GM18867 (cell line): Measurements from ENCODE around the gene FNDC4.
"Not testable (repeated sequence)": the region's sequence is repeated elsewhere in the genome, so short reads cannot be mapped to it uniquely, and the experiment has no call there.

ENCODE experiments used
- ATAC-seq: cut with Tn5 transposase; IDR thresholded peaks from one replicate; pipeline ENCODE4 v1.9.1; 2021; ENCODE audit warnings: mild to moderate bottlenecking, moderate library complexity; ENCODE audit not compliant: unreplicated experiment

FNDC4 gene

GRCh38 chr2:27494944-27495554 is at the start of gene FNDC4:
FNDC4 (minus strand) TSS chr2:27495200; CDS start chr2:27494679, 521 bp downstream.
- no peak for ATAC-seq

- no peak for ATAC-seq
These were observed 49.3 kb upstream of the FNDC4 start for GRCh38 chr2:27544143-27544821.

GRCh38 chr2:27539649-27540048 is 44.6 kb upstream of the FNDC4 start:
- ATAC-seq: not testable (repeated sequence)

- ATAC-seq: not testable (repeated sequence)
These were observed 43.9 kb upstream of the FNDC4 start for GRCh38 chr2:27538839-27539450.

- no peak for ATAC-seq
These were observed 42.3 kb upstream of the FNDC4 start for GRCh38 chr2:27537287-27537686.

- no peak for ATAC-seq
These were observed 37.0 kb upstream of the FNDC4 start for GRCh38 chr2:27531983-27532382.

- no peak for ATAC-seq
These were observed 32.2 kb upstream of the FNDC4 start for GRCh38 chr2:27527182-27527581.

- no peak for ATAC-seq
These were observed 27.5 kb upstream of the FNDC4 start for GRCh38 chr2:27522400-27522945.

- ATAC-seq: no peak
These were observed 25.3 kb upstream of the FNDC4 start for GRCh38 chr2:27520316-27520715.

- no peak for ATAC-seq
These were observed 23.7 kb upstream of the FNDC4 start for GRCh38 chr2:27518782-27519113.

GRCh38 chr2:27518113-27518781 is 23.2 kb upstream of the FNDC4 start:
- ATAC-seq: no peak

GRCh38 chr2:27509326-27509725 is 14.3 kb upstream of the FNDC4 start:
- ATAC-seq: no peak

GRCh38 chr2:27507293-27507692 is 12.3 kb upstream of the FNDC4 start:
- no peak for ATAC-seq

GRCh38 chr2:27506587-27506986 is 11.6 kb upstream of the FNDC4 start:
- no peak for ATAC-seq

- no peak for ATAC-seq
These were observed 7.1 kb upstream of the FNDC4 start for GRCh38 chr2:27502142-27502541.

- no peak for ATAC-seq
These were observed 6.0 kb upstream of the FNDC4 start for GRCh38 chr2:27501042-27501441.

- ATAC-seq: no peak
These were observed 4.0 kb upstream of the FNDC4 start for GRCh38 chr2:27498975-27499374.

GRCh38 chr2:27497288-27497627 is 2.3 kb upstream of the FNDC4 start:
- no peak for ATAC-seq

- no peak for ATAC-seq
These were observed 1.6 kb upstream of the FNDC4 start, which contains the start of gene GCKR for GRCh38 chr2:27496357-27497287. GCKR (plus strand) TSS chr2:27496839; CDS start chr2:27496905, 66 bp downstream.

- ATAC-seq: no peak
These were observed 898 bp upstream of the FNDC4 start for GRCh38 chr2:27495840-27496356.
